Measurements from ENCODE around the gene RERE.

RERE gene

DNA sequence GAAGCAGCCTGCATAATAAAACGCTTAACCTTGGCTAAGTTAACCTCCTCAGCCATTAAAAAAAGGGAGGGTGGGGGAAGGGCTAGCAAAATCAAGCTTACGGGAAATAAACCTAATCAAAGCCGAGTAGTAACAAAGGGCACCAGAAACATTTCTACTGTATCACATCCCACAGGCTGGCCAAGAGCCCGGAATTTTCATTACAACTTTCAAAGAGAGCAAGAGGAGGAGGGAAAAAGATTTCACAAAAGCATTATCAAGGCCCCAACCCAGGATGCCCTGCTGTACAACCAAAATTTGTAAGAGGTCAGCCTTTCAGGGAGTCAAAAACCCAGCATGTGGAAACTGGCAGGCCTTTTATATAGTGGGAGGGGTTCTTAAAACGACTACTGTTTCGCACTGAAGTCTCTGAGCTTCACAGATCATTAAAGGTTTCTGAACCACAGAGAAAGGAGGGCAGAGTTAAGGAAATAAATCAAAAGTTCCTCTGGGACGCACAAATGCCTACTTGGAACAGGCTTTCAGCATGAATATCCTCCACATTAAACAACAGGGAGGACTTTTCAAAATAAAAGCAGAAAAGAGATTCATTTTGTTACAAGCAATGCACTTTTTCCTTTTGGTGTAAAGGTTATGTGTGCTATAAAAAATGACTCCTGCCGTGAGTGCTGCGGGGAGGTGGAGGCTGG is 409.1 kb downstream of the RERE start:
- TF ChIP-seq NFIC (IDR thresholded peaks at IDR 0.05), result no peak
- no peak for TF ChIP-seq EP300 (IDR thresholded peaks at IDR 0.05; ENCODE audit: borderline replicate concordance)
- no peak for TF ChIP-seq TCF12 (IDR thresholded peaks at IDR 0.05; ENCODE audit: low read depth)
- no peak for TF ChIP-seq FOXM1 (IDR thresholded peaks at IDR 0.05; ENCODE audit: borderline replicate concordance, low read depth)
- TF ChIP-seq EGR1 (IDR thresholded peaks at IDR 0.05), result no peak
- no peak for TF ChIP-seq RAD21 (IDR thresholded peaks at IDR 0.05; ENCODE audit: low read depth)
- TF ChIP-seq, protein P1, sequence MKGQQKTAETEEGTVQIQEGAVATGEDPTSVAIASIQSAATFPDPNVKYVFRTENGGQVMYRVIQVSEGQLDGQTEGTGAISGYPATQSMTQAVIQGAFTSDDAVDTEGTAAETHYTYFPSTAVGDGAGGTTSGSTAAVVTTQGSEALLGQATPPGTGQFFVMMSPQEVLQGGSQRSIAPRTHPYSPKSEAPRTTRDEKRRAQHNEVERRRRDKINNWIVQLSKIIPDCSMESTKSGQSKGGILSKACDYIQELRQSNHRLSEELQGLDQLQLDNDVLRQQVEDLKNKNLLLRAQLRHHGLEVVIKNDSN (IDR thresholded peaks at IDR 0.05), result no peak
- no peak for TF ChIP-seq ZBTB7A (IDR thresholded peaks at IDR 0.05; ENCODE audit: low read depth)
- no peak for TF ChIP-seq CEBPB (IDR thresholded peaks at IDR 0.05)
- TF ChIP-seq, protein P2, sequence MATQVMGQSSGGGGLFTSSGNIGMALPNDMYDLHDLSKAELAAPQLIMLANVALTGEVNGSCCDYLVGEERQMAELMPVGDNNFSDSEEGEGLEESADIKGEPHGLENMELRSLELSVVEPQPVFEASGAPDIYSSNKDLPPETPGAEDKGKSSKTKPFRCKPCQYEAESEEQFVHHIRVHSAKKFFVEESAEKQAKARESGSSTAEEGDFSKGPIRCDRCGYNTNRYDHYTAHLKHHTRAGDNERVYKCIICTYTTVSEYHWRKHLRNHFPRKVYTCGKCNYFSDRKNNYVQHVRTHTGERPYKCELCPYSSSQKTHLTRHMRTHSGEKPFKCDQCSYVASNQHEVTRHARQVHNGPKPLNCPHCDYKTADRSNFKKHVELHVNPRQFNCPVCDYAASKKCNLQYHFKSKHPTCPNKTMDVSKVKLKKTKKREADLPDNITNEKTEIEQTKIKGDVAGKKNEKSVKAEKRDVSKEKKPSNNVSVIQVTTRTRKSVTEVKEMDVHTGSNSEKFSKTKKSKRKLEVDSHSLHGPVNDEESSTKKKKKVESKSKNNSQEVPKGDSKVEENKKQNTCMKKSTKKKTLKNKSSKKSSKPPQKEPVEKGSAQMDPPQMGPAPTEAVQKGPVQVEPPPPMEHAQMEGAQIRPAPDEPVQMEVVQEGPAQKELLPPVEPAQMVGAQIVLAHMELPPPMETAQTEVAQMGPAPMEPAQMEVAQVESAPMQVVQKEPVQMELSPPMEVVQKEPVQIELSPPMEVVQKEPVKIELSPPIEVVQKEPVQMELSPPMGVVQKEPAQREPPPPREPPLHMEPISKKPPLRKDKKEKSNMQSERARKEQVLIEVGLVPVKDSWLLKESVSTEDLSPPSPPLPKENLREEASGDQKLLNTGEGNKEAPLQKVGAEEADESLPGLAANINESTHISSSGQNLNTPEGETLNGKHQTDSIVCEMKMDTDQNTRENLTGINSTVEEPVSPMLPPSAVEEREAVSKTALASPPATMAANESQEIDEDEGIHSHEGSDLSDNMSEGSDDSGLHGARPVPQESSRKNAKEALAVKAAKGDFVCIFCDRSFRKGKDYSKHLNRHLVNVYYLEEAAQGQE (IDR thresholded peaks at IDR 0.05; ENCODE audit: low read depth), result no peak
- TF ChIP-seq CREB1 (IDR thresholded peaks at IDR 0.05; ENCODE audit: low read depth), result no peak
- TF ChIP-seq, protein P3, sequence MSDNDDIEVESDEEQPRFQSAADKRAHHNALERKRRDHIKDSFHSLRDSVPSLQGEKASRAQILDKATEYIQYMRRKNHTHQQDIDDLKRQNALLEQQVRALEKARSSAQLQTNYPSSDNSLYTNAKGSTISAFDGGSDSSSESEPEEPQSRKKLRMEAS (IDR thresholded peaks at IDR 0.05), result no peak
- no peak for TF ChIP-seq TAF1 (IDR thresholded peaks at IDR 0.05; ENCODE audit: low read depth)
- TF ChIP-seq YY1 (IDR thresholded peaks at IDR 0.05; ENCODE audit: low read depth), result no peak
- no peak for TF ChIP-seq TEAD4 (IDR thresholded peaks at IDR 0.05)

- TF ChIP-seq, protein P1 (IDR thresholded peaks at IDR 0.05), result no peak
- no peak for TF ChIP-seq EGR1 (IDR thresholded peaks at IDR 0.05)
- TF ChIP-seq TEAD4 (IDR thresholded peaks at IDR 0.05), result no peak
- TF ChIP-seq TCF12 (IDR thresholded peaks at IDR 0.05; ENCODE audit: low read depth), result no peak
- TF ChIP-seq YY1 (IDR thresholded peaks at IDR 0.05; ENCODE audit: low read depth), result no peak
- TF ChIP-seq NFIC (IDR thresholded peaks at IDR 0.05), result no peak
- TF ChIP-seq CREB1 (IDR thresholded peaks at IDR 0.05; ENCODE audit: low read depth), result no peak
- no peak for TF ChIP-seq CEBPB (IDR thresholded peaks at IDR 0.05)
- TF ChIP-seq FOXM1 (IDR thresholded peaks at IDR 0.05; ENCODE audit: borderline replicate concordance, low read depth), result no peak
These were observed 409.8 kb downstream of the RERE start for GRCh38 chr1:8407652-8408051.

GRCh38 chr1:8406960-8407359 is 410.5 kb downstream of the RERE start:
- TF ChIP-seq EP300 (IDR thresholded peaks at IDR 0.05; ENCODE audit: borderline replicate concordance) (no peak), NFIC (IDR thresholded peaks at IDR 0.05) (no peak), FOXM1 (IDR thresholded peaks at IDR 0.05; ENCODE audit: borderline replicate concordance, low read depth) (no peak)

- TF ChIP-seq EP300 (IDR thresholded peaks at IDR 0.05; ENCODE audit: borderline replicate concordance), result no peak
- no peak for TF ChIP-seq RAD21 (IDR thresholded peaks at IDR 0.05; ENCODE audit: low read depth)
- TF ChIP-seq, protein P1 (IDR thresholded peaks at IDR 0.05), result no peak
- no peak for TF ChIP-seq ZBTB7A (IDR thresholded peaks at IDR 0.05; ENCODE audit: low read depth)
- TF ChIP-seq YY1 (IDR thresholded peaks at IDR 0.05; ENCODE audit: low read depth), result no peak
- TF ChIP-seq CEBPB (IDR thresholded peaks at IDR 0.05), result no peak
- TF ChIP-seq TEAD4 (IDR thresholded peaks at IDR 0.05), result no peak
- no peak for TF ChIP-seq TCF12 (IDR thresholded peaks at IDR 0.05; ENCODE audit: low read depth)
- TF ChIP-seq, protein P3 (IDR thresholded peaks at IDR 0.05), result no peak
- no peak for TF ChIP-seq TAF1 (IDR thresholded peaks at IDR 0.05; ENCODE audit: low read depth)
- no peak for TF ChIP-seq CREB1 (IDR thresholded peaks at IDR 0.05; ENCODE audit: low read depth)
- TF ChIP-seq, protein P2 (IDR thresholded peaks at IDR 0.05; ENCODE audit: low read depth), result no peak
- no peak for TF ChIP-seq EGR1 (IDR thresholded peaks at IDR 0.05)
- TF ChIP-seq NFIC (IDR thresholded peaks at IDR 0.05), result no peak
- TF ChIP-seq FOXM1 (IDR thresholded peaks at IDR 0.05; ENCODE audit: borderline replicate concordance, low read depth), result no peak
These were observed 411.4 kb downstream of the RERE start for GRCh38 chr1:8406011-8406410.

All from Ishikawa (cell line).